Fibroblast of skin of left quadriceps (primary cell): ENCODE results near the gene MPHOSPH9.
"Not testable (repeated sequence)": the region's sequence is repeated elsewhere in the genome, so short reads cannot be mapped to it uniquely, and the experiment has no call there.

Source experiments
- DNase-seq, 2 experiments: peaks; one replicate each; pipeline ENCODE4 v3.0.0-alpha.2; 2013; ENCODE audit warnings: low read depth in 2 of 2

Gene MPHOSPH9

GRCh38 chr12:123254853-123255446 lies 22.0 kb upstream of the MPHOSPH9 start:
- no peak for DNase-seq

DNA sequence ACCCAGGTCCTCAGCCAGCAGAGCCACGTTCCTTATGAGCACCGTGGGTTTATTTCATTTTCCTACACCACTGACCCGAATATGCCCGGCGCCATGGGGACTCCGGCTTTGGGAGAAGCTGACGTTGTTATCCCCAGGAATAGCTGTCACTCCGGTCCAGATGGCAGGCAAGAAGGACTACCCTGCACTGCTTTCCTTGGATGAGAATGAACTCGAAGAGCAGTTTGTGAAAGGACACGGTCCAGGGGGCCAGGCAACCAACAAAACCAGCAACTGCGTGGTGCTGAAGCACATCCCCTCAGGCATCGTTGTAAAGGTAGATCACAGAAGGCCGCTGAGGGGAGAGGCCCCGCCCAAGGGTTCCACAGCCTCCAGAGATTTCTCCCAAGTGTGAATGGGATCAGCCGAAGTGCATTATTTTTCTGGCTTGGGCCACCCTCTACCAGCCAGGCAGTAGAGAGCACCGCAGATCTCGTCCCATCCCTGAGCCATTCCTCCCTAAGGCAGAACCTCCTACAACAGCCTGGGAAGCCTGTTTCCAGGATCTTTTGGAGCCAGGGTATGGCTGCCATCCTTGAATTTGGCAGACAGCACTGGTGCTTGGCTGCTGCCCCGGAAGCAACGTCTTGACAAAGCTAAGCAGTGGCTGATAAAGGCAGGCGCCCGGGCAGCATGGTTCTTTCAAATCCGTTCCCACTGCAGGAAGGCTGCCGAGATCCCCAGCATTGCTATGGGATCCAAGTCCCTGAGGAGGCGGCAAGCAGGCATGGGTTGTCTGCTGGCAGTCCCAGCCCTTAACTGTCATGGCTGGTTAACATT lies 20.9 kb upstream of the MPHOSPH9 start:
- DNase-seq: no peak

DNA sequence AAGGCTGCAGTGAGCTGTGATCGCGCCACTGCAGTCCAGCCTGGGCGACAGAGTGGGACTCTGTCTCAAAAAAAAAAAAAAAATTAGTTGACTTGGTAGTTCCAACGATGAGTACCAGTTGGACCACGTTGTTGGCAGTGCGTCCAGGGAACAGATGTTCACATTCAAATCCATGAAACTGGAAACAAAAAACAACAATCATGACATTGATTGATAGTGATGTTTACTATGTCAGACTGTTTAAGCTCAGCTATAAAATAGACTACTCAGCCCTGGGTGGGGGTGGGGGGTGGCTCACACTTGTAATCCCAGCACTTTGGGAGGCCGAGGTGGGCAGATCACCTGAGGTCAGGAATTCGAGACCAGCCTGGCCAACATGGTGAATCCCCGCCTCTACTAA lies 19.4 kb upstream of the MPHOSPH9 start:
- not testable (repeated sequence) for DNase-seq

DNA sequence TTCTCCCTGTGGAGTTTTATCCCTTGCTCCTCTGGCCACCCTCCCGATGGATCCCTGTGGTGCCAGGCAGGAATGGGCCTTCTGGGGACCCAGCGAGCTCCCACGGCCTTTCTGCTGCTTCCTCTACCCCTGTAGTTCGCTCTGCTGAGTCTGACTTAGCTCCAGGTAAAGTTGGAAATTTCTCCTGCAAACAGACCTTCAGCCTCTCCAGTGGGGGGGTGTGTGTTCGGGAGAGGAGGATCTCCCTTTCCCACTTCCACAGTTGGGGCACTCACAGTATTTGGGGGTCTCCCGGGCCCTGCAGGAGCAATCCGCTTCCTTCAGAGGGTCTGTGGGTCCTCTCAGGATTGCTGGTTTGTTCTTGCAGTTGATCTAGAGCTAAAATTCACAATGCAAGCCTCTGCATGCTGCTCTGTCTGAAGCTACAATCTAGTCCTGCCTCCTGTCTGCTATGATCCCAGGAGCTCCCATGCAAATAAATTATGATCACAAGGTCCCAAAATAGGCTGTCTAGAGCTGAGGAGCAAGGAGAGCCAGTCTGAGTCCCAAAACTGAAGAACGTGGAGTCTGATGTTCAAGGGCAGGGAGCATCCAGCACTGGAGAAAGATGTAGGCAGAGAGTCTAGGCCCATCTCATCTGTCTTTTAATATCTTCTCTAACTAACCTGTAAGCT lies 18.6 kb upstream of the MPHOSPH9 start:
- no peak for DNase-seq

DNA sequence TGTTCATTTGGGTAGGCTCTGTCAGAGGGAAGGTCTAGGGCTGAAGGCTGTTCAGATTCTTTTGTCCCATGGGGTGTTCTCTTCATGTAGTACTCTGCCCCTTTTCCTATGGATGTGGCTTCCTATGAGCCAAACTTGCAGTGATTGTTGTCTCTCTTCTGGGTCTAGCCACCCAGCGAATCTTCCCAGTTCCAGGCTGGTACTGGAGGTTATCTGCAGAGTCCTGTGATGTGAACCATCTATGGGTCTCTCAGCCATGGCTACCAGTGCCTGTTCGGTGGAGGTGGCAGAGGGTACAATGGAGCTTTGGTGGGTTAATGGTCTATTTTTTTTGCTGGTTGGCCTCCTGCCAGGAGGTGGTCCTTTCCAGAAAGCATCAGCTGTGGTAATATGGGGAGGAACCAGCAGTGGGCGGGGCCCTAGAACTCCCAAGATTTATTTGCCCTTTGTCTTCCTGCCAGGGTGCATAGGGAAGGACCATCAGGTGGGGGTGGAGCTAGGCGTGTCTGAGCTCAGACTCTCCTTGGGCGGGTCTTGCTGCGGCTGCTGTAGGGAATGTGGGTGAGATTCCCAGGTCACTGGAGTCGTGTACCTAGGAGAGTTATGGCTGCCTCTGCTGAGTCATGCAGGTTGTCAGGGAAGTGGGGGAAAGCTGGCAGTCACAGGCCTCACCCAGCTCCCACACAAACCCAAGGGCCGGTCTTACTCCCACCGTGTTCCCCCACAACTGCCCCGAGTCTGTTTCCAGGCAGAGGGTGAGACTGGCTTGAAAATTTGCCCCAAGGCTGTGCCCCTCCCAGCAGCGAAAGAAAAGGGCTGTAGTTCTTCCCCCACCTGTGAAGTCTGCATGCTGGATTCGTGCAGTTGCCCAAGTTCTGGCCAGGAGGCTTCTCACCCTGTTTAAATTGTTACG lies 17.8 kb upstream of the MPHOSPH9 start:
- no peak for DNase-seq

- not testable (repeated sequence) for DNase-seq
These were observed 16.2 kb upstream of the MPHOSPH9 start for GRCh38 chr12:123248996-123249741.

GRCh38 chr12:123248129-123248528 lies 15.2 kb upstream of the MPHOSPH9 start:
- not testable (repeated sequence) for DNase-seq

DNA sequence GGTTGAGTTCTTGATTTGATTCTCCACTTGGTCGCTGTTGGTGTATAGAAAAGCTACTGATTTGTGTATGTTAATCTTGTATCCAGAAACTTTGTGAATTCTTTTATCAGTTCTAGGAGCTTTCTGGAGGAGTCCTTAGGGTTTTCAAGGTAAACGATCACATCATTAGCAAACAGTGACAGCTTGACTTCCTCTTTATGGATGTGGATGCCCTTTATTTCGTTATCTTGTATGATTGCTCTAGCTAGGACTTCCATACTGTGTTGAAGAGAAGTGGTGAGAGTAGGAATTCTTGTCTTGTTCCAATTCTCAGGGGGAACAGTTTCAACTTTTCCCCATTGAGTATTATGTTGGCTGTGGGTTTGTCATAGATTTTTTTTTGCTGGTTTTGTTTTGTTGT lies 12.7 kb upstream of the MPHOSPH9 start:
- DNase-seq: no peak

GRCh38 chr12:123243671-123244262 lies 10.8 kb upstream of the MPHOSPH9 start:
- DNase-seq: no peak

GRCh38 chr12:123242116-123242904 lies 9.4 kb upstream of the MPHOSPH9 start:
- DNase-seq: no peak

GRCh38 chr12:123238961-123239360 lies 6.0 kb upstream of the MPHOSPH9 start:
- DNase-seq: no peak

DNA sequence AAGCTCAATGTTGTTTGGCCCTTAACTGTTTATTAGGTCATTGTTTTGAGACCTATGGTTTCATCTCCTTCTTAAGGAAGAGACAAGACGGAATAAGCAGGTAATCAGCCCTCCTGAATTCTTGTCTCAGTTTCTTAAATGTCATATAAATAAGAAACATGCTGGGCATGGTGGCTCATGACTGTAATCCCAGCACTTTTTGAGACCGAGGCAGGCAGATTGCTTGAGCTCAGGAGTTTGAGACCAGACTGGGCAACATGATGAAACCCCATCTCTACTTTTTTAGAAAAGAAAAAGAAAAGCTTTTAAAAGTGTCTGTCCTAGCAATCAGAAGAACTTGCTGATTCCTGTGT lies 5.4 kb upstream of the MPHOSPH9 start:
- DNase-seq: no peak

GRCh38 chr12:123237646-123238329 lies 4.8 kb upstream of the MPHOSPH9 start:
- DNase-seq: peak; percentile 31 to 36

DNA sequence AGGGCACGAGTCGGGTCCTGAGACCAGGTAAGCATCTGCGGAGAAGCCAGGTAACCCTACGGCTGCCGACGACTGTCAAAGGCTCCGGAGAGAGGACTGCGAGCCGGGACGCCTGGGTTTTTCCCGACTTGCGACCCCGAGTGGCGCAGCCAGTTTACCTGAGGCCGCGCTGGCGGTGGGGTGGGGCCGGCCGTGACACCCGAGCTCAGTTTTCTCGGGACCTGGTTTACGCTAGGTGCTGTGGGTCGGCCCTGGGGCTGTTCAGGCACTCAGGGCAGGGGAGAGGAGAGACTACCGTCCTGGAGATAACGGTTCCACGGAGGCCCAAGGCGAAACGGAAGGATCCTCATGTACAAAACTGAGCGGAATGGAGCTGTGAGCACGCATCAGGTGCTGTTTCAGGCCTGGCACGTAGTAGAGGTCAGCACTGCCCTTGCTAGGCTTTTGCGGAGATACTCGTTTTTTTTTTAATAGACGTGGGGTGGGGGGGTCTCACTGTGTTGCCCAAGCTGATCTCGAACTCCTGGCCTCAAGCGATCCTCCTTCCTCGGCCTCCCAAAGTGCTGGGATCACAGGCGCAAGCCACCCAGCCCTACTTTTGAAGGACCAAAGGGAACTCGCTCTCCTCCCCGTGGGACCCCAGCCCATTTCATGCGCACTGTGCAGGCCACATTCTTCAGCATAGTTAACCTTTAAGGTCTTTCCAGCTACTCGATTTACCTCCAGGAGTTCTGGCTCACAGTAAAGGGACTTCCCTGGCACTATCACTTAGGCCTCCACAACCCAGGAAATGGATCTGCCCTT lies 766 bp upstream of the MPHOSPH9 start:
- DNase-seq: no peak

- DNase-seq: no peak
These were observed 502 bp downstream of the MPHOSPH9 start for GRCh38 chr12:123232472-123232806.

- no peak for DNase-seq
These were observed 1.0 kb downstream of the MPHOSPH9 start for GRCh38 chr12:123231931-123232330.

GRCh38 chr12:123229051-123229450 lies 3.9 kb downstream of the MPHOSPH9 start:
- DNase-seq: no peak

- no peak for DNase-seq
These were observed 5.2 kb downstream of the MPHOSPH9 start for GRCh38 chr12:123227581-123228258.
